Omental fat pad (tissue), 4 donors: ENCODE measurements around the gene MIEF1. TPM values are rescaled to one million over a fixed set of nuclear protein-coding genes. Genes with fewer than 3 reads are reported as not detected.

Experiments used
- ATAC-seq: fragments of 150-250 bp; one replicate; pipeline ENCODE4 v1.9.1; 2016; ENCODE audit warnings: mild to moderate bottlenecking, moderate library complexity; ENCODE audit not compliant: low FRiP score
- DNase-seq: peaks from one replicate; pipeline ENCODE4 v3.0.0-alpha.2; 2019; ENCODE audit warnings: low spot score
- CTCF ChIP-seq, 3 donors: fragments of 450-650 bp; IDR thresholded peaks; one replicate each; pipeline ENCODE4 v1.5.1; 2016 to 2017; ENCODE audit warnings: antibody characterized with exemption in 3 of 3, mild to moderate bottlenecking in 3 of 3, moderate library complexity in 2 of 3
- total RNA-seq, 4 donors: library from RNA; depleted of rRNA; stranded (reverse); fragments of >200 nt; gene quantifications; one replicate each; pipeline ENCODE4 v1.1.0, GENCODE V29; 2016

Gene MIEF1
- total RNA-seq, 4 donors from 2014 or later = 23.6 to 46.0 (median 32.4) TPM

- TF ChIP-seq CTCF (IDR thresholded peaks at IDR 0.05) = no peak
- no peak for ATAC-seq
- DNase-seq = no peak
Observed at GRCh38 chr22:39482768-39483167, 19.3 kb upstream of the MIEF1 start.

GRCh38 chr22:39486951-39487825 is 14.9 kb upstream of the MIEF1 start:
- no peak for DNase-seq
- TF ChIP-seq CTCF (IDR thresholded peaks at IDR 0.05) = no peak
- no peak for ATAC-seq

- no peak for TF ChIP-seq CTCF (IDR thresholded peaks at IDR 0.05)
- no peak for DNase-seq
- no peak for ATAC-seq
Observed at GRCh38 chr22:39487826-39488520, 14.1 kb upstream of the MIEF1 start.

DNA sequence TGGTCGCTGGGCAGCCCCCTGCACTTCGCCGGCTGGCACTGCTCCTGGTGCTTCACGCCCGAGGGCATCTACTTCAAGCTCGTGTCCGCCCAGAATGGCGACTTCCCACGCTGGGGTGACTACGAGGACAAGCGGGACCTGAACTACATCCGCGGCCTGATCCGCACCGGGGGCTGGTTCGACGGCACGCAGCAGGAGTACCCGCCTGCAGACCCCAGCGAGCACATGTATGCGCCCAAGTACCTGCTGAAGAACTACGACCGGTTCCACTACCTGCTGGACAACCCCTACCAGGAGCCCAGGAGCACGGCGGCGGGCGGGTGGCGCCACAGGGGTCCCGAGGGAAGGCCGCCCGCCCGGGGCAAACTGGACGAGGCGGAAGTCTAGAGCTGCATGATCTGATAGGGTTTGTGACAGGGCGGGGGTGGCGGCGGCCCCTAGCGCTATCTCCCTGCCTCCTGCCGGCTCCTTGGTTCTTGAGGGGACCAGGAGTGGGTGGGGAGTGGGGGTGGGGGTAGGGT is 13.5 kb upstream of the MIEF1 start:
- DNase-seq = no peak
- no peak for TF ChIP-seq CTCF (IDR thresholded peaks at IDR 0.05)
- ATAC-seq = no peak

DNA sequence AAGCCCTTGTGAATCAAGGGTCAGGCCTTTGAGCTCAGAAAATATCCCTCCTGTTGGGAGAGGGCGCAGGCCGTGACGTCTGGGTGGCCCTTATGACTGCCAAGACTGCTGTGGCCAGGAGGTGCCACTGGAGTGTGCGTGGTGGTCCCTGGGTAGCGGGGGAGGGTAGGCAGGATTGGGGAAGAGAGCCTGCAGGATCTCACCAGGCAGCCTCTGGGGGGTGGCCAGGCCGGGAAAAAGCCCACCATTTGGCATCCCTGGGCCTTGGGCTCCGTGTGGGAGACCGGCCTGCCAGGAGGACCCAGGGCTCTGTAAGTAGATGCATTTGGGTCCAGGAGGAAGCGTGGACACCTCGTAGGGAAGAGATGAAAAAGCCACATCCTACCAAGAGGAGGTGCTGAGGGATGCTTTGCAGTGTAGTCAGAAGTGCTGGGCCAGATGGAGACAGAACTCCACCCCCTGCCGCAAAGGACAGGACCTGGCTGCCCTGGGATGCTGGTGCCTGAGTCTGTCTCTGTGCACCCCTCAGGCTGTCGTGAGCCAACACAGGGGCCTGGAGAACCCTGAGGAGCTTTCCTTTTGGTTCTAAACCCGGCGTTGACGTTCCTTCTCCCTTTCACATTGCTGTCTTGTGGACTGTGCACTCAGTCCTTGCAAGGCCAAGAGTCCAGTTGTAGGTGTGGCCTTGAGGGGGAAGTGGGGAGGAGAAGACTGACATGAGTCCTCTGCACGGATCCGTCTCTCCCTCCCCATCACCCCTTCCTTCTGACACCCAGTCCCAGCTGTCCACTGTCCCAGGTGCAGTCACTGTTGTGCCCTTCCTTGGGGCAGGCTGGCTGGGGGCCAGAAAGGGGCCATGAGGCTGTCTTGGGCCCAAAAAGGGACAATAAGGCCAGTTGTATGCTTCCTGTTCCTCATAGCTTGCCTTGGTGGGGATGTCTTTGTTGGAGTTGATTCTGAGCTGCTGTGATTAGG is 12.7 kb upstream of the MIEF1 start:
- DNase-seq (no peak), ATAC-seq (no peak)
- TF ChIP-seq CTCF (IDR thresholded peaks at IDR 0.05) = no peak

- peak; percentile 74 for DNase-seq
- TF ChIP-seq CTCF (IDR thresholded peaks at IDR 0.05) = no peak
- ATAC-seq = peak; percentile 65
Observed at GRCh38 chr22:39490135-39490798, 11.8 kb upstream of the MIEF1 start.
